HepG2 (cell line): ENCODE data around the gene LRRN2. TPM values are rescaled to one million over a fixed set of nuclear protein-coding genes. Genes with fewer than 3 reads are reported as not detected.
A peak's percentile ranks its signal among the peaks of the same experiment; 100 is the strongest.

Source experiments
- GTF3A ChIP-seq: sonication (generic); formaldehyde crosslinking; conservative IDR thresholded peaks from 2 replicates; pipeline ENCODE4 v1.4.0; 2020; ENCODE audit warnings: mild to moderate bottlenecking, missing genetic modification reagents
- HHEX ChIP-seq: IDR thresholded peaks from 2 replicates; pipeline ENCODE4 v1.6.1; 2016; ENCODE audit warnings: control low read depth
- HOMEZ ChIP-seq: IDR thresholded peaks from 2 replicates; pipeline ENCODE4 v1.6.1; 2016; ENCODE audit warnings: low read depth
- HOXD1 ChIP-seq: sonication (generic); formaldehyde crosslinking; IDR thresholded peaks from 2 replicates; pipeline ENCODE4 v1.5.0; 2020; ENCODE audit warnings: missing genetic modification reagents
- KDM1A ChIP-seq: IDR thresholded peaks from 2 replicates; pipeline ENCODE4 v1.6.1; 2016; ENCODE audit warnings: missing compliant biosample characterization
- KLF9 ChIP-seq: IDR thresholded peaks from 2 replicates; pipeline ENCODE4 v1.6.1; 2016; ENCODE audit warnings: low read depth
- MYC ChIP-seq: sonication (generic); formaldehyde crosslinking; IDR thresholded peaks from 2 replicates; pipeline ENCODE4 v1.9.0; 2021; ENCODE audit warnings: missing genetic modification reagents, borderline replicate concordance
- NFRKB ChIP-seq: fragments of 450-650 bp; IDR thresholded peaks from 2 replicates; pipeline ENCODE4 v1.6.1; 2017
- SP140L ChIP-seq: sonication (generic); formaldehyde crosslinking; IDR thresholded peaks from 2 replicates; pipeline ENCODE4 v1.4.0; 2020; ENCODE audit warnings: missing genetic modification reagents, borderline replicate concordance
- SUZ12 ChIP-seq: fragments of 150-350 bp; IDR thresholded peaks from 2 replicates; pipeline ENCODE4 v1.6.1; 2014; ENCODE audit warnings: low read depth, low read length
- ZFP91 ChIP-seq: sonication (generic); formaldehyde crosslinking; IDR thresholded peaks from 2 replicates; pipeline ENCODE4 v1.9.0; 2022; ENCODE audit warnings: missing genetic modification reagents, mild to moderate bottlenecking, borderline replicate concordance
- ZMYM3 ChIP-seq: sonication (generic); formaldehyde crosslinking; IDR thresholded peaks from 2 replicates; pipeline ENCODE4 v1.5.1; 2020; ENCODE audit warnings: mild to moderate bottlenecking, missing genetic modification reagents
- ZNF160 ChIP-seq: sonication (generic); formaldehyde crosslinking; IDR thresholded peaks from 2 replicates; pipeline ENCODE4 v1.8.0; 2022; ENCODE audit warnings: mild to moderate bottlenecking, inconsistent platforms, missing genetic modification reagents
- ZNF3 ChIP-seq: IDR thresholded peaks from 2 replicates; pipeline ENCODE4 v1.7.0; 2017; ENCODE audit warnings: inconsistent platforms
- ZNF460 ChIP-seq: sonication (generic); formaldehyde crosslinking; IDR thresholded peaks from 2 replicates; pipeline ENCODE4 v1.5.1; 2020; ENCODE audit warnings: missing genetic modification reagents, mild to moderate bottlenecking, borderline replicate concordance
- ZNF543 ChIP-seq: sonication (generic); formaldehyde crosslinking; IDR thresholded peaks from 2 replicates; pipeline ENCODE4 v1.4.0; 2020; ENCODE audit warnings: mild to moderate bottlenecking, missing genetic modification reagents
- ZNF558 ChIP-seq: sonication (generic); formaldehyde crosslinking; IDR thresholded peaks from 2 replicates; pipeline ENCODE4 v1.9.0; 2022; ENCODE audit warnings: mild to moderate bottlenecking, missing genetic modification reagents, borderline replicate concordance
- ZNF580 ChIP-seq: IDR thresholded peaks from 2 replicates; pipeline ENCODE4 v1.6.1; 2016; ENCODE audit warnings: low read depth, borderline replicate concordance
- ZNF709 ChIP-seq: sonication (generic); formaldehyde crosslinking; IDR thresholded peaks from 2 replicates; pipeline ENCODE4 v1.5.0; 2020; ENCODE audit warnings: mild to moderate bottlenecking, missing genetic modification reagents
- ZNF775 ChIP-seq: sonication (generic); formaldehyde crosslinking; IDR thresholded peaks from 2 replicates; pipeline ENCODE4 v1.4.0; 2020; ENCODE audit warnings: missing genetic modification reagents, mild to moderate bottlenecking, moderate library complexity, borderline replicate concordance
- ZNF83 ChIP-seq: sonication (generic); formaldehyde crosslinking; IDR thresholded peaks from 2 replicates; pipeline ENCODE4 v1.4.0; 2020; ENCODE audit warnings: missing genetic modification reagents, mild to moderate bottlenecking, borderline replicate concordance
- polyA plus RNA-seq, 8 experiments: library from polyadenylated mRNA; depleted of rRNA in 3 of 8; stranded (reverse) in 7 of 8; unstranded in 1 of 8; fragments of >200 nt; fragmentation: Illumina TruSeq in 4 of 8; extraction: Trizol in 4 of 8; gene quantifications; 2 replicates each; pipeline versions ENCODE4 v1.2.1 to v1.2.3, GENCODE V29; 2011 to 2016; ENCODE audit warnings: low read depth in 4 of 8, missing spikeins in 1 of 8, mixed read lengths in 1 of 8; ENCODE audit not compliant: insufficient read depth in 1 of 8
- total RNA-seq, 5 experiments: library from RNA; depleted of rRNA; stranded (reverse); fragments of >200 nt; fragmentation: Illumina TruSeq; extraction: Trizol; gene quantifications; 2 replicates each; pipeline ENCODE4 v1.2.3, GENCODE V29; 2016; ENCODE audit warnings: low read depth in 1 of 5
- TF ChIP-seq, protein P1 (sequence below): sonication (generic); formaldehyde crosslinking; IDR thresholded peaks from 2 replicates; pipeline ENCODE4 v1.5.0; 2020; ENCODE audit warnings: missing genetic modification reagents
- TF ChIP-seq, protein P2 (sequence below): IDR thresholded peaks from 2 replicates; pipeline ENCODE4 v1.4.0; 2020; ENCODE audit warnings: mild to moderate bottlenecking, missing genetic modification reagents

The LRRN2 gene
- total and polyA plus RNA-seq, 2 of the 13 experiments (the other 11 are each of a cell fraction or from before 2014, with no cell fraction given): not detected

- no peak for TF ChIP-seq ZNF460 (CRISPR knock-in tag)
- no peak for TF ChIP-seq GTF3A (CRISPR knock-in tag)
- TF ChIP-seq, protein P1, sequence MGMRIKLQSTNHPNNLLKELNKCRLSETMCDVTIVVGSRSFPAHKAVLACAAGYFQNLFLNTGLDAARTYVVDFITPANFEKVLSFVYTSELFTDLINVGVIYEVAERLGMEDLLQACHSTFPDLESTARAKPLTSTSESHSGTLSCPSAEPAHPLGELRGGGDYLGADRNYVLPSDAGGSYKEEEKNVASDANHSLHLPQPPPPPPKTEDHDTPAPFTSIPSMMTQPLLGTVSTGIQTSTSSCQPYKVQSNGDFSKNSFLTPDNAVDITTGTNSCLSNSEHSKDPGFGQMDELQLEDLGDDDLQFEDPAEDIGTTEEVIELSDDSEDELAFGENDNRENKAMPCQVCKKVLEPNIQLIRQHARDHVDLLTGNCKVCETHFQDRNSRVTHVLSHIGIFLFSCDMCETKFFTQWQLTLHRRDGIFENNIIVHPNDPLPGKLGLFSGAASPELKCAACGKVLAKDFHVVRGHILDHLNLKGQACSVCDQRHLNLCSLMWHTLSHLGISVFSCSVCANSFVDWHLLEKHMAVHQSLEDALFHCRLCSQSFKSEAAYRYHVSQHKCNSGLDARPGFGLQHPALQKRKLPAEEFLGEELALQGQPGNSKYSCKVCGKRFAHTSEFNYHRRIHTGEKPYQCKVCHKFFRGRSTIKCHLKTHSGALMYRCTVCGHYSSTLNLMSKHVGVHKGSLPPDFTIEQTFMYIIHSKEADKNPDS (CRISPR knock-in tag): no peak
- no peak for TF ChIP-seq ZNF83 (CRISPR knock-in tag)
- TF ChIP-seq KDM1A (CRISPR knock-in tag): no peak
- no peak for TF ChIP-seq ZNF709
- TF ChIP-seq, protein P2, sequence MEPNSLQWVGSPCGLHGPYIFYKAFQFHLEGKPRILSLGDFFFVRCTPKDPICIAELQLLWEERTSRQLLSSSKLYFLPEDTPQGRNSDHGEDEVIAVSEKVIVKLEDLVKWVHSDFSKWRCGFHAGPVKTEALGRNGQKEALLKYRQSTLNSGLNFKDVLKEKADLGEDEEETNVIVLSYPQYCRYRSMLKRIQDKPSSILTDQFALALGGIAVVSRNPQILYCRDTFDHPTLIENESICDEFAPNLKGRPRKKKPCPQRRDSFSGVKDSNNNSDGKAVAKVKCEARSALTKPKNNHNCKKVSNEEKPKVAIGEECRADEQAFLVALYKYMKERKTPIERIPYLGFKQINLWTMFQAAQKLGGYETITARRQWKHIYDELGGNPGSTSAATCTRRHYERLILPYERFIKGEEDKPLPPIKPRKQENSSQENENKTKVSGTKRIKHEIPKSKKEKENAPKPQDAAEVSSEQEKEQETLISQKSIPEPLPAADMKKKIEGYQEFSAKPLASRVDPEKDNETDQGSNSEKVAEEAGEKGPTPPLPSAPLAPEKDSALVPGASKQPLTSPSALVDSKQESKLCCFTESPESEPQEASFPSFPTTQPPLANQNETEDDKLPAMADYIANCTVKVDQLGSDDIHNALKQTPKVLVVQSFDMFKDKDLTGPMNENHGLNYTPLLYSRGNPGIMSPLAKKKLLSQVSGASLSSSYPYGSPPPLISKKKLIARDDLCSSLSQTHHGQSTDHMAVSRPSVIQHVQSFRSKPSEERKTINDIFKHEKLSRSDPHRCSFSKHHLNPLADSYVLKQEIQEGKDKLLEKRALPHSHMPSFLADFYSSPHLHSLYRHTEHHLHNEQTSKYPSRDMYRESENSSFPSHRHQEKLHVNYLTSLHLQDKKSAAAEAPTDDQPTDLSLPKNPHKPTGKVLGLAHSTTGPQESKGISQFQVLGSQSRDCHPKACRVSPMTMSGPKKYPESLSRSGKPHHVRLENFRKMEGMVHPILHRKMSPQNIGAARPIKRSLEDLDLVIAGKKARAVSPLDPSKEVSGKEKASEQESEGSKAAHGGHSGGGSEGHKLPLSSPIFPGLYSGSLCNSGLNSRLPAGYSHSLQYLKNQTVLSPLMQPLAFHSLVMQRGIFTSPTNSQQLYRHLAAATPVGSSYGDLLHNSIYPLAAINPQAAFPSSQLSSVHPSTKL (CRISPR knock-in tag): peak; percentile 52; the same call in 1 of the 2 replicates
- no peak for TF ChIP-seq ZNF543 (CRISPR knock-in tag)
- no peak for TF ChIP-seq ZNF558 (CRISPR knock-in tag)
- no peak for TF ChIP-seq SUZ12
- TF ChIP-seq MYC (CRISPR knock-in tag): peak; percentile 29; the same call in 1 of the 2 replicates
- no peak for TF ChIP-seq SP140L
- no peak for TF ChIP-seq HOXD1 (CRISPR knock-in tag)
- no peak for TF ChIP-seq NFRKB
- no peak for TF ChIP-seq HOMEZ
- no peak for TF ChIP-seq KLF9 (CRISPR knock-in tag)
- TF ChIP-seq ZNF160 (CRISPR knock-in tag): no peak
- no peak for TF ChIP-seq ZFP91 (CRISPR knock-in tag)
- no peak for TF ChIP-seq ZNF580
- TF ChIP-seq ZNF3 (CRISPR knock-in tag): no peak
- no peak for TF ChIP-seq HHEX (CRISPR knock-in tag)
- TF ChIP-seq ZNF775 (CRISPR knock-in tag): no peak
- no peak for TF ChIP-seq ZMYM3 (CRISPR knock-in tag)
Measured at GRCh38 chr1:204623365-204623893, 62.1 kb downstream of the LRRN2 start (continued).
